ENCODE data around the gene ST8SIA1. TPM values are rescaled to one million over a fixed set of nuclear protein-coding genes. Genes with fewer than 3 reads are reported as not detected.

The ST8SIA1 gene
- total and polyA plus RNA-seq, 2 of the 8 experiments (the other 6 are each of a cell fraction or from before 2014, with no cell fraction given) = 1.9 to 4.4 TPM

- TF ChIP-seq CEBPB (IDR thresholded peaks at IDR 0.05; ENCODE audit: low read depth, low read length) (no peak), NANOG (IDR thresholded peaks at IDR 0.05; ENCODE audit: insufficient read depth, low read depth, low read length, poor library complexity, severe bottlenecking) (no peak), SRF (IDR thresholded peaks at IDR 0.05; ENCODE audit: low read depth, low read length) (no peak)
Observed at GRCh38 chr12:22246217-22246846, 88.2 kb downstream of the ST8SIA1 start (continued).
